Activated CD4-positive, alpha-beta T cell treated with anti-CD3 and anti-CD28 coated beads, Interleukin-2, amount 50 U/mL, for 16 hours (primary cell): Measurements from ENCODE around the gene KRTCAP3.

Source experiments
- DNase-seq: peaks from one replicate; pipeline ENCODE4 v3.0.0-alpha.2; 2020

KRTCAP3 gene

DNA sequence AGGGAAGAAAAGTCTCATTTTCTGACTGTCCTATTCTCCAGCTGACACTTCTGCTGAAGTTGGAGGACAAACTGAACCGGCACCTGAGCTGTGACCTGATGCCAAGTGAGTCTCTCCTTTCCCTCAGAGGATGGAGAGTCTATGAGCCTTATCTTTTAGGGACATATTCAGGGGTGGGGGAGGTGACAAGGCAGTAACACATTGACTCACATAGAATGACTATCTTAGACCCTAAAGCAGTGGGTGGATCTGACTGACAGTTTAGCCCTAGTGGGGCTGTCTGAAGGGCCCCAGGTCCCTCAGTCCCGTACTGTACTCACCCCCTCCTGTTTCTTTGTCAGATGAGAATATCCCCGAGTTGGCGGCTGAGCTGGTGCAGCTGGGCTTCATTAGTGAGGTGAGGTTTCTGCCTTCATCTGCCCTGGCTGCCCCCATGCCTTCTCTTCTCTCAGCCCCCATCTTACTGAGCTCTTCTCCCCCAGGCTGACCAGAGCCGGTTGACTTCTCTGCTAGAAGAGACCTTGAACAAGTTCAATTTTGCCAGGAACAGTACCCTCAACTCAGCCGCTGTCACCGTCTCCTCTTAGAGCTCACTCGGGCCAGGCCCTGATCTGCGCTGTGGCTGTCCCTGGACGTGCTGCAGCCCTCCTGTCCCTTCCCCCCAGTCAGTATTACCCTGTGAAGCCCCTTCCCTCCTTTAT, 805 bp upstream of the KRTCAP3 start:
- DNase-seq, result no peak

GRCh38 chr2:27442920-27443282, 720 bp downstream of the KRTCAP3 start:
- no peak for DNase-seq

DNA sequence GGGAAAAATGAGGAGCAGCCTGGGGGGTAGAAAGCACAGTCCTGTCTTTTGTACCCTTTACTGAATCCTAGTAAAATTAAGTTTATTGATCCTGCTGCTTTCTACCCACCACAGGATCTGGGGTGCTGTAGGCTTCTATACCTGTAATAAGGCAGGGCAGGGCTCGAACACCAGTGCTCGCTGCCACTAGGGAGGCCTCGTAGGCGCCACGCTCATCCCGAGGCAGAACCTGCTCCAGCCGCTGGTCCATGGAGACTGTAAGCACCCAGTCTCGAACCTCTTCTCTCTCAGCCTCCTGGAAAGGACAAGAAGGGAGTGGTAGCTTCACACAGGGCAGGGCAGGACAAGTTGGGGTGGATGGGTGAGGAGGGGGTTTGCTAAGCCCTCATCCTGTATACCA, 3.0 kb downstream of the KRTCAP3 start:
- DNase-seq, result no peak

GRCh38 chr2:27445615-27446014, 3.4 kb downstream of the KRTCAP3 start:
- no peak for DNase-seq

DNA sequence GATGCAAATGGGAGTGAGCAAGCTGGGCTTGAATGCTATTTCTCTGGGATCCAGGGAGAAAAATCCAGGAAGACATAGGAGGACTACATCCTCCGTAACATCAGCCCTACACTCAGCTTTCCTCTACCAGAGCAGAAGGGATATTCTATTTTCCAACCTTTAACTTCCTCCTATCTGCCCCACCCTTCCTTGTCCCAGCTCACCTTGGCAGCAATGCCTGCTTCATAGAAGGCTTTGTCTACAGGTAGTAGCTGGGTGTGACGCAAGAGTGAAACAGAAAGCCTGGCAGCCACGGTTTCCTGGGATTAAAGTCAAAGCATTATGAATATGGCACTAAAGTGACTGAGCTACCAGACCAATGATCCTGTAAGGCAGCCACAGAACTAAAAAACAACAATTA, 3.9 kb downstream of the KRTCAP3 start:
- no peak for DNase-seq

GRCh38 chr2:27448381-27448780, 6.2 kb downstream of the KRTCAP3 start:
- DNase-seq, result no peak

DNA sequence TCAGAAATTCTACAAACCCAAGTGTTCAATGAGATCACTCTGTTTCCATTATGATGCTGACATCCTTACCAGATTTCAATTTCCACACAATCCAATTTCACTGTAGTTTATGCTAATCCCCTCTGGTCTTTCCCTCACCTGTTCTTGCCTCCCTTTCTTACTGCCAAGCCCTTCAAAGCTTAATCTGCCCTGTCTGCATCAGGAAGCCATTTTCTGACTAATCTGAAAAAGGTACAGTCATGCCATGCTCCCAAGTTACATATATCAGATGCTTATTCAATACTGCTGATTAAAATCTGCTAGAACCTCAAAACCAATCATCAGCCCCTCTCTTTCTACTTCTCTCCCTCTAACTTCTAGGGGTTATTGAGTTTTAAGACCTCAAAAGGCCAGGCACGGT, 8.9 kb downstream of the KRTCAP3 start:
- DNase-seq, result peak; percentile 30

- DNase-seq, result no peak
Measured at GRCh38 chr2:27453968-27454367, 11.8 kb downstream of the KRTCAP3 start.

DNA sequence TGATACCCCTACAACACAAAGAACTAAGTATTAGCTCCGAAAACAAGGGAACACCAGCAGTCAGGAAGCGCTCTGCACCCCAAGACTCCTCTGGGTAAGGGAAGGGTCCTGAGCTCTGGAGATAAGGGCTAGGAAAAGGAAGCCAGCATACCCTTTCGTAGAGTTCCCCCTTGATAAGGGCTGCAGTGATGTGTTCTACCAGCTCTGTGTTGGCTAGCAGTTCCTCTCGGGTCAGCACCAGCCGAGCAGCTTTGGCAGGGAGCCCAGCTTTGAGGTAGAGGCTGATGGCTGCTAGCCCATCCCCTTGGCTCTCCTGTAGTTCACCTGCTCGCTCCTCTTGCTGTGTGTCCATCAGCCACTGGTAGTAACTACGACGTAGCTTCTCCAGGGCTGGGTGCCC, 18.9 kb downstream of the KRTCAP3 start:
- DNase-seq, result no peak

GRCh38 chr2:27464443-27464842, 22.3 kb downstream of the KRTCAP3 start:
- DNase-seq, result no peak

DNA sequence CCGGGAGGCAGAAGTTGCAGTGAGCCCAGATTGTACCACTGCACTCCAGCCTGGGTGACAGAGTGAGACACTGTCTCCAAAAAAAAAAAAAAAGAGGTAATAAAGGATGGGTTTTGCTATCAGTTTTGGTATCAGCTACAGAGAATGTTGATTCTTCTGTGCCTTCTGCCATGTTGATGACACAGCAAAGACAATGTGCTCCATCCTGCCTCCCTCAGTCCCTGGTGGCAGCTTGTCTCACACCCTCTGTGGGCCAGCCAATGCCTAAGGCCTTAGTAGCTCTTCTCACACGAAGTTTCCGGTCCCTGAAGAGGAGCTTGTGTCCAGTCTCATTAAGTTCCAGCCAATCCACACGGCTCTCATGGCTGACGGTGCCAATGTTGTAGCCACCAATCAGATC, 29.8 kb downstream of the KRTCAP3 start:
- DNase-seq, result no peak

GRCh38 chr2:27485496-27485895, 43.3 kb downstream of the KRTCAP3 start:
- no peak for DNase-seq

GRCh38 chr2:27489118-27489497, 46.9 kb downstream of the KRTCAP3 start:
- no peak for DNase-seq

DNA sequence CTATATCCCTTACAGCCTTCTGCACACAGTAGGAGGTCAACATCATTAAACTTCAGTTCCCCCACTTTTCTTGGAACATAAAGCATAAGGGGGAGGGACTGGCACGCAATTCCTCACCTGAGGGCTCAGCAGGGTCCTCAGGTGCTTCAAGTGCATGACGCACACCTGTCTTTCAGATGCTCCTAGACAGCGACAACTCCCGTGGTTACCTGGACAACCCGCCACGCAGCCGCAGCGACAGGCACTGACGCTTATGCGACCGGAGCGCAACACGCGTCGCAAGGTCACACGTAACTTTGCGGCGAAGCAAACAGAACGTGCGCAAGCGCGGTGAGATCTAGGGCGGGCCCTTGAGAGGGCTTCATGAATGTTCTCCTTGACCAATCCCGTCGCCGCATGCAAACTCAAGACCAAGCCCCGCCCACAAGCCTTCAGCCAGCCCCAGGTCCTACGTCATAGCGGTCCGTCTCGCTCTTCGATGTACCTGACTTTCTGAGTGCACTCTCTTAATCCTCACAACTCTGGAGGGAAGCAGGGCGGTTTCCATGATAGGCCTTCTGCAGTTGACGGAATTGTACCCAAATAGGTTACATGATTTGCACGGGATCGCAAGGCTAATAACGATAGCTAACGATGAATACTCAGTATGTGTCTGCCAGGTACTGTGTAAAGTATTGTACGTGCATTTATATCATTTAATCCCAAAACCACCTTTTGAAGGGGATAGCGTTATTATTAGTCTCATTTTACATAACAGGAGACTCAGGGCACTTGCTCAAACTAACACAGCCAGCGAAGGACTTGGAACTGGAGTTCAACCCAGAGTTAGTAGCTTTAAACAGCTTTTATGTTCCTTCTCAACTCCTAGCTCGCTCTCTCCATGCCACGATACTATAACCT, 47.6 kb downstream of the KRTCAP3 start, which contains the start of gene IFT172:
IFT172 (minus strand) TSS at position 246 of the 900 bp plus-strand sequence; CDS start at position 156, 90 bp downstream.
- DNase-seq, result peak; percentile 99

- no peak for DNase-seq
Measured at GRCh38 chr2:27492557-27492956, 50.4 kb downstream of the KRTCAP3 start.

- DNase-seq, result no peak
Measured at GRCh38 chr2:27493948-27494283, 51.7 kb downstream of the KRTCAP3 start.
